GM18511 (cell line): Measurements from ENCODE around the gene ARL6IP1.
"Not testable (repeated sequence)": the region's sequence is repeated elsewhere in the genome, so short reads cannot be mapped to it uniquely, and the experiment has no call there.

Source experiments
- ATAC-seq: cut with Tn5 transposase; IDR thresholded peaks from one replicate; pipeline ENCODE4 v1.9.1; 2021; ENCODE audit warnings: mild to moderate bottlenecking, moderate library complexity; ENCODE audit not compliant: unreplicated experiment

Gene ARL6IP1

DNA sequence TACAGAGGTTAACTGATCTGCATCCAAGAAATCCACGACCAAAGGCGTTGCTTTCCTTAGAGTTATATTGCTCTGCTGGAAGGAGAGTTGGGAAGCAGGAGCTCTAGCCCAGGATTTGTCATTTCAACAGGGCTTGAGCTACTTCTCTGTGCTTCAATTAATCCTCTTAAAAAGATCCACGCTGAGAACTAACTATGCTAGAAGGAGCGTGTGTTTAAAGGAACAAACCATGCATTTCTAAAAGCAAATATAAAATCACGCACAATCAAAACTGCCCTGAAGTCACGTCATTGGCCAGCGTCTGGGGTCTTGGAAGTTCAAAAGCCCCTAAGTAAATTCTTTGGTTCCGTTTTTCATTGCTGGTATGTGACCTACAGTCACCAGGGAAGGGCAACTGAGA lies 1.1 kb downstream of the ARL6IP1 start:
- no peak for ATAC-seq

GRCh38 chr16:18799500-18799899 lies 1.8 kb downstream of the ARL6IP1 start:
- ATAC-seq, result no peak

- no peak for ATAC-seq
Measured at GRCh38 chr16:18797746-18798145, 3.6 kb downstream of the ARL6IP1 start.

- no peak for ATAC-seq
Measured at GRCh38 chr16:18796377-18796776, 5.0 kb downstream of the ARL6IP1 start.

DNA sequence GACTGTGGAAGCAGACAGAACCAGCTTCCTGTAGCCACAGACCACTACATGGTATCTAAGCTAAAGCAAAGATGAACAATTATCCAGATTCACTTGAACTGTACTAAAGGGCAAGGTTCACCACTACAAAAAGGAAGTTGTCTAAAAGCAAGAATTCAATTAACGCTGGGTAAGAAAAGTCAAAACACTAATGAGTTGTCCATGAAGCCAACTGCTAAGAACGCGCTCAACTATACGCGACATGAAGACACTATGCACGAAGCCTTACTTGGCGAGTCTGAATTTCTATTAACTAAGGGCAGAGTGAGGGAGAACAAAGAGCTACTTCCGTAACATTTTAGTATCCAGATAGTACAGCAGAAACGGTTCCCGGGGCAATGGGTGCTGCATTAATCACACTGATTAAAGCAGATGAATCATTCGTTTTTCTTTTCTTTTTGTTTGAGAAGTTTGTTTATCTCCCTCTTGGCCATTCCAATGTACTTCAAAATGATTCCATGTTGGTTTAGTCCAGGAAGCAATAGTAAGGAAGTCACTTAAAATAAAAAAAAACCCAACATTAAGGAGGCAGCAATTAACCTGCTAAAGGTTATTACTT lies 8.4 kb downstream of the ARL6IP1 start:
- ATAC-seq, result no peak

DNA sequence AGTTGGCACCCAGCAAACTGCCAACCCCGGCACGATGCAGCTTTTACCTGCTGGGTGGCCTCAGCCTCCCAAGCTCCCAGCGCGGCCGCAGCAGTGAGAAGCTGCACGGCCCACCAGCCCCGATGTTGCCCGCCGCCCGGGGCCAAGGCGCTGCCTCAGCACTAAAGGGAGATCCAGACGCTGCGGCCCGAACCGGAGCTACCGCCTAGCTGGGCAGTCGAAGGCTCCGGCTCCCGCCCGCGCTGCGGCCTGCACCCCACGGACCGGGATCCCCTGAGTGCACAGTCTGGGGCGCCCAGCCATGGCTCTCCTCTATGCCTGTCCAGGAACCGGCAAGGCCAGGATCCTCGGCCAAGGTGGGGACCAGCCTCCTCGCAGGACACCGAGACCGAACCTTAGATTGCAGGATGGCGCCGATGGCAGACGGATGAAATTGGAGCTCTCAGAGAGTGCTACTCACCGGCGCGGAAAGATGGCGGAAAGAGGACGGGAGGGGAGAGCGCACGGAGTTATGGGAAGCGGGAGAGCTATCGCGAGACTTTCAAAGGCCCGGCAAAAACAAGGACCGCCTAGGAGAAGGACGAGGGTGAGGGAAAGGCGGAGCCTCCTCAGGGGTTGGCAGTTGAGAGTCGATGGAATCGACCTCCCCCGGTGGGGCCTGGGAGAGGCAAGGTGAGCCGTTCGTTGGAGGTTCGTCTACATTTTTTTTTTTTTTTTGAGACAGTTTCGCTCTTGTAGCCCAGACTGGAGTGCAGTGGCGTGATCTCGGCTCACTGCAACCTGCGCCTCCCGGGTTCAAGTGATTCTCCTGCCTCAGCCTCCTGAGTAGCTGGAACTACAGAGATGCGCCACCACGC lies 11.3 kb downstream of the ARL6IP1 start, which contains the start of gene RPS15A:
TSS of gene RPS15A (minus strand) at position 485 of the 857 bp plus-strand sequence. CDS start 1,221 bp downstream, outside the sequence.
- ATAC-seq, result peak; percentile 91

DNA sequence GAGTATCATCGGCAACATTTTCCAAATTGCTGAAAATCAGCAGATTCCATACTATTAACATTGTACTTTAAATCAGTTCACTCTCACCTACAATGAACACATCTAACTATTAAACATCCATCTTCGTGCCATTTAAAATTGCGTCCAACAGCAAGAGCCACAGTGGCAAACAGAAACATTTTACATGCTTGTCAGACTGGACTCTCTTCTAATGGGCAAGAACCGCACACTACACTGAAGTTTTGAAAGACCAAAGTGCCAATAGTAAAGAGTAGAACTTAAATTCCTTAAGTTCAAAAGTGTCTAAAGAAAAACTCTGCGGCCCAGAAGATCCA lies 11.9 kb downstream of the ARL6IP1 start:
- ATAC-seq, result no peak

GRCh38 chr16:18788828-18789514 lies 12.4 kb downstream of the ARL6IP1 start:
- ATAC-seq, result no peak

DNA sequence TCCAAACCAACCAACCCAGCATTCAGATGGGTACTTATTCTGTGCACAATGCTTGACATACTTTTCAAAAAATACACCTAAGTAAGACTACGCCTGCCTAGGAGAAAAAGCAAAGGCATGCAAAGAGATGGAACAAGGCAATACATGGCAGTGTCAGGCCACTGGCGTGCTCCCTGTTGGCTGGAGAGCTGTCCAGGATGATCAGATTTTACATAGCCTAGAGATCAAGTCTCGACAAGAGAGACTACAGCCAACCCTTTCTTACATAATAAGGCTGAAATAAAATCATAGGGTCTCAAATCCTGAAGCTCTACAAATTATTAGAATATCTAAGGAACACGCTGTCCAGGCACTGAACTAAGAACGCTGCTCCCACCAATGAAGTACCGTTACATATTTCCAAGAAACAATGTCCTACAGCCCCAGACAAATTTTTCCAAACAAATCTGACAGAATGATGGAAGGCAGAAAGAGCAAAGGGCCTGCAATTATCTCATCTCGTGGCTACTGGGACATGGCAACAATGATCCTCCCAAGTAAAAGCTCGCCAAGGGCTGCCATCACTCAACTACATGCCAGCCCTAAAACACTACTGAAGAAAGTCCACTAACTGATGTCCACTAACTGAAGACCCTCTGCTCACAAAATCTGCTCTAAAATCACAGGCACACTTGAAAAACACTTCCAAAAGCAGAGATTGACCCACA lies 16.3 kb downstream of the ARL6IP1 start:
- ATAC-seq, result no peak

DNA sequence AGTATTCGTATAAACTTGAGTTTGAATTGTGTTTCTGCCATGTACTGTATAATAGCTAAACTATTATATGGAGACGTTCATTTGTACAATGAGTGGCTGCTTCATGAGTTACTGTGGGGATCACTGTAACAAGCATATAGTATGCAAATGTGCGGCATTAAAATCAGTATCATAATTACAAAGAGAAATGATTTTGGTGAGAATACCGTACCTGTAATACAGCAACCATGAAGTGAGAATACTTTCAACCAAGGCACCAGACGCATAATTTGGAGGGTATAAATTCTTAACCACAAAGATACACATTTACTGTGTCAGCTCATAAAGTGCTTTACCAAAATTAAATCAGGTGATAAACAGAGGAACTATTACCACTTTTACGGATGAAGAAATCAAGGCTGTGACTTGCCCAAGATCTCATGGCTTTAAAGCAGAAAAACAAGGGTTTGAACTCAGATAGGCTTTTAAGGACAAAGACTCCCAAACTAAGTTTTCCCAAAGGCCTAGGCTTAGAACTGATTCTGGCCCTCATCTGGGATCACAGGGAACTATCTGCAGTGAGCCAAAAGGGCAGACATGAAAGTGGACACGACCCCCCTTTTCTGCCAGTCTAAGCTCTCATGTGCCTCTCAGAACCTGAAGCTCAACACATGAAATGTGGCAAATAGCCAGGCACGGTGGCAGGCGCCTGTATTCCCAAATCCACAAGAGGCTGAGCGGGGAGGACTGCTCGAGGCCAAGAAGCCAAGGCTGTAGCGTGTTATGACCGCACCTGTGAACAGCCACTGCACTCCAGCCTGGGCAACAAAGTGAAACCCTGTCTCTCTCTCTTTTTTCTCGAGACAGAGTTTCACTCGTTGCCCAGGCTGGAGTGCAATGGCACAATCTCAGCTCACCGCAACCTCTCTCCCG lies 17.7 kb downstream of the ARL6IP1 start:
- ATAC-seq, result no peak

- no peak for ATAC-seq
Measured at GRCh38 chr16:18782697-18783429, 18.5 kb downstream of the ARL6IP1 start.

DNA sequence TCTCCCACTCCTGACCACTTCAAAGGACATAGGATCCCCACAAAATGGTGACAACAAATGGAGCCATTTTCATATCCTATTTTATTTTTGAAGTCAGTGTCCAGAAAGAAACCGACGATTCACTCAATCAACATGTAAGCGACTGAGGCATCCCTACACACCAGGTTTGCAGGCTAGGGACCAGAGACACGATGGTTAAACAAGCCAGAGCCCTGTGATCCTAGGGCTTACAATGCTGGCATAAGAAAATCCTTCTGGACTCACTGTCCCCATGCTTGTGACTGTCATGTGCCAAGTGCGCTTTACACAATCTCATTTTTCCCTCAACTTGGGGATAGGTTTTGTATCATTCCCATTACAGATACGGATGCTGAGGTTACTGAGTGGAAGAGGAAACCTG lies 20.1 kb downstream of the ARL6IP1 start:
- ATAC-seq, result not testable (repeated sequence)

DNA sequence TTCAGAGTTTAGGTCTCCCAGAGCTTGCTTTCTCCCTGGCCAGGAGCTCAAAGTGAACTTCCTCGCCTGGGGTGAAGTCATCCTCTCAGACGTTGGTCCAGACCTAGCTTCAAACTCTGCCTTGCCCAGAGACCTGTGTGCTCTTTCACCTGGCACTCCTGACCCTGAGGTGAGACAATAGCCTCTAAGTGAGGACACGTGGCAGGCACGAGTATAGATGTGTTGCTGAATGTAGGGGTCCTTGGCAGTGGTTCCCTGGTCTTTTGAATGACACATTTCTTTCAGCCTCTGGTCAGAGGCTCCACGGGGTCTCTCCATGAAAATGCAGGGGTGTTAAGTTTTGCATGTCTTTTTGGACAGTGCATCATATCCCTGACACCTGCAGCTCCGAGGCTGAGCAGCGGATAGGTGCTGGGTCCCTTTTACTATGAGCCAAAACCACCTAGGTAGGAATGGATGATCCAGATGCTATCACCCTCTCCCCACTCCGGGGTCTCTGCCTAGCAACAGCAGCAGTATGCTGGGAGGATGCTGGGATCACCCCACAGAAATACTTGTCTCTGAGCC lies 20.8 kb downstream of the ARL6IP1 start:
- ATAC-seq, result not testable (repeated sequence)

GRCh38 chr16:18777664-18778063 lies 23.7 kb downstream of the ARL6IP1 start:
- ATAC-seq, result not testable (repeated sequence)

DNA sequence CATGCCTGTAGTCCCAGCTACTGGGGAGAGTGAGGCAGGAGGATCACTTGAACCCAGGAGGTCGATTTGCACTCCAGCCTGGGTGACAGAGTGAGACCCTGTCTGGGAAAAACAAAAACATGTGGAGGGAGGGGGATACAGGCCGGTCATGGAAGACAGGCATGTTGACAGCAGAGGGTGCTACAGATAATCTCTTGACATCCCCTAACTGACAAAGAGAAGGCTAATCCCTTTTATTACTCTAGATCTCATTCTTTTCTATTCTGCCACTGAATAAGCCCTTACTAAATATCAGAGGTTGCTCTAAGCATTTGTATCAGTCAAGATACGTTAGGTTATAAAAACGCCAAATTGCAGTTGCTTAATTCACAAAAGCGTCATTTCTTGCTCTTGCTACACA lies 25.0 kb downstream of the ARL6IP1 start:
- ATAC-seq, result not testable (repeated sequence)

DNA sequence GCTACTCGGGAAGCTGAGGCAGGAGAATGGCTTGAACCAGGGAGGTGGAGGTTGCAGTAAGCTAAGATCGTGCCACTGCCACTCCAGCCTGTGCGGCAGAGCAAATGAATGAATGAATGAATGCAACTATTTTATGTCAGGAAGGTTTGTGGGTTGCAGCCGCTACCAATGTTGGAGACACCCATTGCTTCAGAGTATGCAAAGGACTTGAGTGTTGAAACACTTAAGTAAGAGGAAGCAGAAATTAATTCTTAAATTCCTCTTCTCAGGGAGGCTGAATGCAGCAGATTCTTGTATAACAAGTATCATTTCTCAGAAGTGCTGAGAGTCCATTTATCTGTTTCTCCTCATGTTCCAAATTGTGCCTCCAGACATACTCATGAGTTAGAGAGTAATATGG lies 26.7 kb downstream of the ARL6IP1 start:
- ATAC-seq, result not testable (repeated sequence)

- ATAC-seq, result not testable (repeated sequence)
Measured at GRCh38 chr16:18772171-18772570, 29.2 kb downstream of the ARL6IP1 start.

DNA sequence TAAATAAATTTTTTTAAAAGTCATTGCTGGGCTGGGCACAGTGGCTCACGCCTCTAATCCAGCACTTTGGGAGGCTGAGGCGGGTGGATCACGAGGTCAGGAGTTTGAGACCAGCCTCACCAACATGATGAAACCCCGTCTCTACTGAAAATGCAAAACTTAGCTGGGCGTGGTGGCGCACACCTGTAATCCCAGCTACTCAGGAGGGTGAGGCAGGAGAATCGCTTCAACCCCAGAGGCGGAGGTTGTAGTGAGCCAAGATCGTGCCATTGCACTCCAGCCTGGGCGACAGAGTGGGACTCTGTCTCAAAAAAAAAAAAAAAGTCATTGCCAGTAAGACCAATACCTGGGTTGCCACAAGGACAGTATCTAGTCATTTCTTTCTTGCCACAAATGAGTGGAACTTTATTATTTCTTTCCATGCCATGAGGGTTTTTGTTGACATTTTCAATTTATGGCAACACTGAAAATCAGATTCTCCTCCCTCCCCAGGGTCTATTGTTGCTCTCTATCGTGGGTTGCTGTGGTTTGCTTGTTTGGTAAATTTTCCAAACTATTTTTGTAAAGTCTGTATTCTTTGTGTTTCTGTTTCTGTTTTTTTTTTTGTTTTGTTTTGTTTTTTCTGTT lies 30.9 kb downstream of the ARL6IP1 start:
- not testable (repeated sequence) for ATAC-seq

DNA sequence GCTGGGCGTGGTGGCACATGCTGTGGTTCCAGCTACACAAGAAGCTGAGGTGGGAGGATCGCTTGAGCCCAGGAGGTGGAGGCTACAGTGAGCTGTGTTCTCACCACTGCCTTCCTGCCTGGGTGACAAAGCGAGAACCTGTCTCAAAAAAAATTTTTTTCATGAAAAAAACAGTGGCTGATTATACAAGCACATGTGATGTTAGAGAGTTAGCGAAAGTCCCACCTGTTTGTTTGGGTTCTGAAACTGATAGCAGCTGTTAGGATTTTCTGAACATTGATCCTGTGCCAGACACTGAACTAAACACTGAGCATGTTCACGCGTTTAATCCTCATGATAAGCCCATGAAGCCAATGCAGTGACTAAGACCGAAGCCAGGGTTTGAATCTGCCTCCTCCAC lies 34.1 kb downstream of the ARL6IP1 start:
- ATAC-seq, result peak; percentile 64
